Activated T-helper 1 cell treated with anti-CD3 and anti-CD28 coated beads, Interleukin-12 subunit alpha, Interleukin-12 subunit beta, Interleukin-2, Interleukin-4 antibody, amounts not matched to agents 30 ng/mL and 10 ng/mL and 1 ng/mL, durations not matched to agents 14 hours and 24 hours and 36 hours (primary cell): ENCODE measurements around the gene SLC44A1. TPM values are rescaled to one million over a fixed set of nuclear protein-coding genes. Genes with fewer than 3 reads are reported as not detected.
A peak's percentile ranks its signal among the peaks of the same experiment; 100 is the strongest.
"Not testable (repeated sequence)": the region's sequence is repeated elsewhere in the genome, so short reads cannot be mapped to it uniquely, and the experiment has no call there.

ENCODE experiments used
- DNase-seq: peaks from one replicate; pipeline ENCODE4 v3.0.0; 2021; ENCODE audit warnings: low spot score
- H3K27ac Mint-ChIP-seq: one replicate; pipeline ENCODE4 v1.8.0; 2021; ENCODE audit warnings: mild to moderate bottlenecking, mixed read lengths
- H3K27me3 Mint-ChIP-seq: one replicate; pipeline ENCODE4 v1.8.0; 2022; ENCODE audit warnings: mild to moderate bottlenecking, moderate library complexity, mixed read lengths; ENCODE audit not compliant: insufficient read depth
- H3K36me3 Mint-ChIP-seq: one replicate; pipeline ENCODE4 v1.8.0; 2021; ENCODE audit warnings: low read depth, mixed read lengths
- H3K4me1 Mint-ChIP-seq: one replicate; pipeline ENCODE4 v1.8.0; 2021; ENCODE audit warnings: low read depth, mixed read lengths
- H3K4me3 Mint-ChIP-seq: one replicate; pipeline ENCODE4 v1.8.0; 2021; ENCODE audit warnings: mild to moderate bottlenecking, moderate library complexity, mixed read lengths
- H3K9me3 Mint-ChIP-seq: one replicate; pipeline ENCODE4 v1.8.0; 2021; ENCODE audit warnings: mixed read lengths
- intact Hi-C: fragments of 100-400 bp; cut with micrococcal nuclease; formaldehyde crosslinking; loops from one replicate; pipeline ENCODE4 v1.15.1; 2024
- total RNA-seq: library from RNA; stranded (reverse); gene quantifications from 2 replicates; pipeline ENCODE4 v1.2.3, GENCODE V29; 2022

The SLC44A1 gene
- total RNA-seq, 1 donor from 2014 or later, result 3.8 TPM

GRCh38 chr9:105262497-105262896 is 18.0 kb downstream of the SLC44A1 start:
- H3K36me3 Mint-ChIP-seq, result peaks cover 4% of the 10 kb centered on the region
- peaks cover 34% of the 10 kb centered on the region for H3K4me1 Mint-ChIP-seq
- no peaks in the 10 kb centered on the region for H3K27me3 Mint-ChIP-seq
- intact Hi-C loops, result no loop called here
- H3K4me3 Mint-ChIP-seq, result no peak overlapping the region
- no peak for DNase-seq
- peaks cover 16% of the 10 kb centered on the region for H3K9me3 Mint-ChIP-seq
- no peak overlapping the region for H3K27ac Mint-ChIP-seq

- DNase-seq, result no peak
- H3K27ac Mint-ChIP-seq, result no peak overlapping the region
- intact Hi-C loops, result no loop called here
Observed at GRCh38 chr9:105264380-105264779, 19.9 kb downstream of the SLC44A1 start.

GRCh38 chr9:105268254-105268653 is 23.8 kb downstream of the SLC44A1 start:
- Mint-ChIP-seq H3K9me3 (peaks cover 17% of the 10 kb centered on the region), H3K4me1 (peaks cover 11% of the 10 kb centered on the region)
- H3K4me3 Mint-ChIP-seq, H3K36me3 Mint-ChIP-seq, H3K27me3 Mint-ChIP-seq, DNase-seq, H3K27ac Mint-ChIP-seq, intact Hi-C loops: not testable (repeated sequence)

More at GRCh38 chr9:105264380-105264779, 19.9 kb downstream of the SLC44A1 start:
- Mint-ChIP-seq H3K36me3 (peaks cover 4% of the 10 kb centered on the region), H3K27me3 (no peaks in the 10 kb centered on the region), H3K4me1 (peaks cover 23% of the 10 kb centered on the region), H3K9me3 (peaks cover 17% of the 10 kb centered on the region), H3K4me3 (peak overlapping the region; percentile 12)

GRCh38 chr9:105269593-105269992 is 25.1 kb downstream of the SLC44A1 start:
- intact Hi-C loops, result no loop called here
- no peaks in the 10 kb centered on the region for H3K27me3 Mint-ChIP-seq
- no peak overlapping the region for H3K27ac Mint-ChIP-seq
- peaks cover 2% of the 10 kb centered on the region for H3K4me1 Mint-ChIP-seq
- no peak overlapping the region for H3K4me3 Mint-ChIP-seq
- no peak for DNase-seq
- peaks cover 14% of the 10 kb centered on the region for H3K9me3 Mint-ChIP-seq
- peaks cover 3% of the 10 kb centered on the region for H3K36me3 Mint-ChIP-seq

GRCh38 chr9:105270711-105271110 is 26.3 kb downstream of the SLC44A1 start:
- intact Hi-C loops, result no loop called here
- Mint-ChIP-seq H3K4me3 (no peak overlapping the region), H3K27ac (no peak overlapping the region), H3K36me3 (peaks cover 3% of the 10 kb centered on the region), H3K9me3 (peaks cover 7% of the 10 kb centered on the region), H3K4me1 (no peaks in the 10 kb centered on the region), H3K27me3 (no peaks in the 10 kb centered on the region)
- DNase-seq, result no peak

GRCh38 chr9:105273731-105274130 is 29.3 kb downstream of the SLC44A1 start:
- no peak for DNase-seq
- Mint-ChIP-seq H3K4me3 (no peak overlapping the region), H3K4me1 (no peaks in the 10 kb centered on the region), H3K27ac (no peak overlapping the region), H3K36me3 (no peaks in the 10 kb centered on the region), H3K27me3 (no peaks in the 10 kb centered on the region), H3K9me3 (no peaks in the 10 kb centered on the region)
- intact Hi-C loops, result no loop called here

- no peaks in the 10 kb centered on the region for H3K36me3 Mint-ChIP-seq
- no peak overlapping the region for H3K4me3 Mint-ChIP-seq
- no peaks in the 10 kb centered on the region for H3K4me1 Mint-ChIP-seq
- no peak overlapping the region for H3K27ac Mint-ChIP-seq
- no peak for DNase-seq
- H3K9me3 Mint-ChIP-seq, result no peaks in the 10 kb centered on the region
- intact Hi-C loops, result no loop called here
- H3K27me3 Mint-ChIP-seq, result no peaks in the 10 kb centered on the region
Observed at GRCh38 chr9:105275111-105275510, 30.7 kb downstream of the SLC44A1 start.

GRCh38 chr9:105275938-105276337 is 31.5 kb downstream of the SLC44A1 start:
- Mint-ChIP-seq H3K27ac (no peak overlapping the region), H3K4me1 (no peaks in the 10 kb centered on the region), H3K9me3 (no peaks in the 10 kb centered on the region), H3K27me3 (no peaks in the 10 kb centered on the region), H3K36me3 (no peaks in the 10 kb centered on the region), H3K4me3 (no peak overlapping the region)
- intact Hi-C loops, result no loop called here
- no peak for DNase-seq

GRCh38 chr9:105278751-105279150 is 34.3 kb downstream of the SLC44A1 start:
- H3K36me3 Mint-ChIP-seq, result no peaks in the 10 kb centered on the region
- intact Hi-C loops, result no loop called here
- DNase-seq, result no peak
- no peaks in the 10 kb centered on the region for H3K27me3 Mint-ChIP-seq
- no peak overlapping the region for H3K4me3 Mint-ChIP-seq
- H3K4me1 Mint-ChIP-seq, result no peaks in the 10 kb centered on the region
- H3K9me3 Mint-ChIP-seq, result no peaks in the 10 kb centered on the region
- H3K27ac Mint-ChIP-seq, result no peak overlapping the region

GRCh38 chr9:105280691-105281090 is 36.2 kb downstream of the SLC44A1 start:
- H3K4me1 Mint-ChIP-seq, result no peaks in the 10 kb centered on the region
- no peak overlapping the region for H3K4me3 Mint-ChIP-seq
- no peak for DNase-seq
- H3K27ac Mint-ChIP-seq, result no peak overlapping the region
- no peaks in the 10 kb centered on the region for H3K27me3 Mint-ChIP-seq
- H3K36me3 Mint-ChIP-seq, result no peaks in the 10 kb centered on the region
- intact Hi-C loops, result no loop called here
- H3K9me3 Mint-ChIP-seq, result no peaks in the 10 kb centered on the region

GRCh38 chr9:105281272-105281671 is 36.8 kb downstream of the SLC44A1 start:
- H3K9me3 Mint-ChIP-seq, result no peaks in the 10 kb centered on the region
- H3K4me3 Mint-ChIP-seq, result no peak overlapping the region
- intact Hi-C loops, result no loop called here
- H3K36me3 Mint-ChIP-seq, result no peaks in the 10 kb centered on the region
- no peak overlapping the region for H3K27ac Mint-ChIP-seq
- no peaks in the 10 kb centered on the region for H3K27me3 Mint-ChIP-seq
- DNase-seq, result no peak
- H3K4me1 Mint-ChIP-seq, result no peaks in the 10 kb centered on the region

GRCh38 chr9:105281926-105282325 is 37.5 kb downstream of the SLC44A1 start:
- Mint-ChIP-seq H3K4me3 (no peak overlapping the region), H3K9me3 (no peaks in the 10 kb centered on the region), H3K36me3 (no peaks in the 10 kb centered on the region), H3K4me1 (no peaks in the 10 kb centered on the region), H3K27me3 (no peaks in the 10 kb centered on the region), H3K27ac (no peak overlapping the region)
- no peak for DNase-seq
- intact Hi-C loops, result no loop called here

- DNase-seq, result no peak
- Mint-ChIP-seq H3K4me3 (no peak overlapping the region), H3K9me3 (no peaks in the 10 kb centered on the region), H3K27ac (no peak overlapping the region), H3K4me1 (no peaks in the 10 kb centered on the region), H3K36me3 (no peaks in the 10 kb centered on the region), H3K27me3 (peaks cover 2% of the 10 kb centered on the region)
- intact Hi-C loops, result no loop called here
Observed at GRCh38 chr9:105282870-105283621, 38.6 kb downstream of the SLC44A1 start.

GRCh38 chr9:105283795-105284194 is 39.3 kb downstream of the SLC44A1 start:
- Mint-ChIP-seq H3K27me3 (peaks cover 2% of the 10 kb centered on the region), H3K4me1 (no peaks in the 10 kb centered on the region), H3K4me3 (no peak overlapping the region), H3K9me3 (no peaks in the 10 kb centered on the region), H3K27ac (no peak overlapping the region), H3K36me3 (no peaks in the 10 kb centered on the region)
- no peak for DNase-seq
- intact Hi-C loops, result no loop called here
